Cerebellar cortex (tissue), 1 donor: ENCODE results near the gene FANCM.

Source experiments
- DNase-seq: peaks from one replicate; pipeline ENCODE4 v3.0.0-alpha.2; 2015; ENCODE audit warnings: low spot score

The FANCM gene

DNA sequence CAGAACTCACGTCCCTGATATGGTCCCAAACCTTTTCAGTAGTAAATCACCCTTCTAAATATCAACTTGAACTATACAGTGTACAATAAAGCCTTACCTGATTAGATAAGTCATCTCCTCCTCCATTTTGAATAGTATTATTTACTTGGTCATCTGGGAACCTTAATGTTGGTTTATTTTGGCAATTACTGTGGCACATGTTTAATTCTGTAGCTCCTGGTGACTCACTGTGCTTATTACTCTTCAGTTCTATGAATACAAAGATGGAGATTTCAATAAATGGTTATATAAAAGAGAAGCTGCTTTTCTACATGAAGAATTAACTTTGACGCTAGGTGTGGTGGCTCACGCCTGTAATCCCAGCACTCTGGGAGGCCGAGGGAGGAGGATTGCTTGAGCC, 91.8 kb downstream of the FANCM start:
- no peak for DNase-seq

GRCh38 chr14:45238988-45239387, 103.3 kb downstream of the FANCM start:
- DNase-seq, result no peak

DNA sequence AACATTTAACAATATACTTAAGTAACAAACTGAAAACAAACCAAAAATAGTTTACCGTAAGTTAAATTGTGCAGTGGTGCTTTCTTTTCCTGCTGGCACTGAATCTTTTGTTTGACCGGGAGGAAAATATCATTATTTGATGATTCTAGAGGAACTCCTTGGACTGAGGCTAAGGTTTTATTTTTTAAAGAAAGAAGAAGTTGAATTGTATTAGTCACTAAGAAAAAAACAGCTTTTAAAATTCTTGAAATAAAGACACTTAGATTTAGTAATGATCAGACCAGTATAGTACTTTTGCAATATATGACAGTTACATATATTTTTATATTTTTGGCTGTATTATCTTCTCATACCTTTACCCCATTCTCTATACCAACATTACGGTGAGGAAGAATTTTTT, 107.0 kb downstream of the FANCM start:
- DNase-seq, result no peak

DNA sequence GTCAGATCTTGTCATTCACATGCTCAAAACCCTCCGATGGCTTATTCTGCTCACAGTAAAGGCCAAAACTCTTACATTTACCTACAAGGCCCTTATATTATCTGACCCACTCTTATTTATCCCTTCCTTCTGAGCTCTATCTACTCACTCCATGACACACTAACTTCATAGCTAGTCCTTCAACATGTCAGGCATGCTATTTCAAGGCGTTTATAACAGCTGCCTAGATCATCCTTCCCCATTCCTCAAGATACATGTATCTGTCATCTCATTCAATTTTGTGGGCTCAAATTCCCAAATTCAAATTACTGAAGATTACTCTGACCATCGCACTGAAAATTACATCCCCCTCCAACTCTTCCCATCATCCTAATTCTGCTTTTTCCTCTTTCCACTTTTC, 110.4 kb downstream of the FANCM start:
- no peak for DNase-seq

GRCh38 chr14:45246691-45247090, 111.0 kb downstream of the FANCM start:
- no peak for DNase-seq

GRCh38 chr14:45247427-45247826, 111.7 kb downstream of the FANCM start:
- DNase-seq, result no peak

GRCh38 chr14:45249856-45250575, 114.3 kb downstream of the FANCM start:
- no peak for DNase-seq
